ENCODE data around the gene TMEM9B.

GRCh38 chr11:8899119-8899753, 65.0 kb downstream of the TMEM9B start:
- TF ChIP-seq CTCF (IDR thresholded peaks at IDR 0.05; ENCODE audit: insufficient read depth, low read length) (no peak), POLR2AphosphoS5 (IDR thresholded peaks at IDR 0.05; ENCODE audit: low read depth) (no peak)

All from HL-60 (cell line).